Neuron (in vitro differentiated cells): ENCODE data around the gene RUFY1.
"Not testable (repeated sequence)": the region's sequence is repeated elsewhere in the genome, so short reads cannot be mapped to it uniquely, and the experiment has no call there.

ENCODE experiments used
- H2AFZ ChIP-seq: one replicate; pipeline ENCODE4 v1.6.1; 2013; ENCODE audit warnings: low read depth, mild to moderate bottlenecking, inconsistent platforms, low read length, moderate library complexity
- H3K27me3 ChIP-seq: one replicate; pipeline ENCODE4 v1.6.1; 2013; ENCODE audit warnings: low read length; ENCODE audit not compliant: insufficient read depth
- H3K36me3 ChIP-seq: one replicate; pipeline ENCODE4 v1.6.1; 2013; ENCODE audit warnings: low read length; ENCODE audit not compliant: insufficient read depth
- H3K4me1 ChIP-seq: one replicate; pipeline ENCODE4 v1.6.1; 2013; ENCODE audit warnings: low read length; ENCODE audit not compliant: insufficient read depth
- H3K4me3 ChIP-seq: 2 replicates; pipeline ENCODE4 v1.5.1; 2013; ENCODE audit warnings: mild to moderate bottlenecking, low read length, moderate library complexity
- H3K9me3 ChIP-seq: one replicate; pipeline ENCODE4 v1.6.1; 2013; ENCODE audit warnings: low read length

The RUFY1 gene, protein sequence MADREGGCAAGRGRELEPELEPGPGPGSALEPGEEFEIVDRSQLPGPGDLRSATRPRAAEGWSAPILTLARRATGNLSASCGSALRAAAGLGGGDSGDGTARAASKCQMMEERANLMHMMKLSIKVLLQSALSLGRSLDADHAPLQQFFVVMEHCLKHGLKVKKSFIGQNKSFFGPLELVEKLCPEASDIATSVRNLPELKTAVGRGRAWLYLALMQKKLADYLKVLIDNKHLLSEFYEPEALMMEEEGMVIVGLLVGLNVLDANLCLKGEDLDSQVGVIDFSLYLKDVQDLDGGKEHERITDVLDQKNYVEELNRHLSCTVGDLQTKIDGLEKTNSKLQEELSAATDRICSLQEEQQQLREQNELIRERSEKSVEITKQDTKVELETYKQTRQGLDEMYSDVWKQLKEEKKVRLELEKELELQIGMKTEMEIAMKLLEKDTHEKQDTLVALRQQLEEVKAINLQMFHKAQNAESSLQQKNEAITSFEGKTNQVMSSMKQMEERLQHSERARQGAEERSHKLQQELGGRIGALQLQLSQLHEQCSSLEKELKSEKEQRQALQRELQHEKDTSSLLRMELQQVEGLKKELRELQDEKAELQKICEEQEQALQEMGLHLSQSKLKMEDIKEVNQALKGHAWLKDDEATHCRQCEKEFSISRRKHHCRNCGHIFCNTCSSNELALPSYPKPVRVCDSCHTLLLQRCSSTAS

GRCh38 chr5:179550511-179551342, at the start of gene RUFY1:
Gene RUFY1 (plus strand): TSS chr5:179550554. CDS start chr5:179550570, 16 bp downstream.
- H3K4me1 ChIP-seq, result peaks cover 6% of the 10 kb centered on the region
- H3K36me3 ChIP-seq, result peaks cover 3% of the 10 kb centered on the region
- no peaks in the 10 kb centered on the region for H3K27me3 ChIP-seq
- peak within 1 kb of the TSS; percentile 86 for H2AFZ ChIP-seq
- H3K4me3 ChIP-seq, result peak within 1 kb of the TSS; percentile 81
- peaks cover 5% of the 10 kb centered on the region for H3K9me3 ChIP-seq

DNA sequence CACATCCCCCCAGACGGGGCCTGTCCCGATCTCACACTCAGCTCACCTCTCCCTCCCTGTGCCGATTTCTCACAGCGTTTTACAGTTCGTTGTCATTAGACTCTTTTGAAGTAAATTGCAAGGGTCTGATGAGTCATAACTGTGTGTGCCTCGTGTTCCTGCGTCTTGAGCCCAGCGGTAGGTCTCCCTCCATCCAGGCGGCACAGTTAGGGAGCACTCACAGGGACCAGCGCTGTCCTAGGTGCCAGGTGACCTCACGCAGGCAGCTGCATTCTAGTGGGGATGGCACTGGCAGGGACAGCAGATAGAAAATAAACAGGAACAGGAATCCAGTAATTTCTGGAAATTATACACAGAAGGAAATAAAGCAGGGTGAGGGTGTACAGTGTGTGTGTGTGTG, 48.4 kb upstream of the RUFY1 start:
- H3K27me3 ChIP-seq, result not testable (repeated sequence)

GRCh38 chr5:179502420-179502819, 47.9 kb upstream of the RUFY1 start:
- H3K4me1 ChIP-seq, H2AFZ ChIP-seq, H3K36me3 ChIP-seq, H3K27me3 ChIP-seq, H3K9me3 ChIP-seq, H3K4me3 ChIP-seq: not testable (repeated sequence)

More for the DNA sequence above, 48.4 kb upstream of the RUFY1 start:
- not testable (repeated sequence) for H2AFZ ChIP-seq, H3K36me3 ChIP-seq, H3K9me3 ChIP-seq, H3K4me1 ChIP-seq, H3K4me3 ChIP-seq

DNA sequence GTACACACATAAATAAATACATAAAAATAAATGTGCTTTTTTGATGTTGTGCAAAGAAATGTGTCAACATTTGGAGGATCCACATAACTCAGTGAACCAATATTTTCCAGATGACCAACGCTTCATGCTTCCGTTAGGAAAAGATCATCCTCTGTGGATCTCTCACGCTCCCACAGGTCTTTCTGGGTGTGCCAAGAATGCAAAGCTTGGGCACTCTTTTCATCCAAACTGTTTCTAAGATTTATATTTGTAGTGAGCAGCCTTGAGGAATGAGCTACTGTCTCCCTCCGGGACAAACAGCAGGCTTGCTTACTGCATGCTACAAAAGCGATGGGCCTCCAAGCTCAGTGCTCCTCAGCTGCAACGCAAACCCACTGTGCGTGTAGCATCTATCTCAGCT, 46.2 kb upstream of the RUFY1 start:
- Histone ChIP-seq H3K36me3 (no peaks in the 10 kb centered on the region), H2AFZ (no peak overlapping the region), H3K4me1 (no peaks in the 10 kb centered on the region), H3K9me3 (no peaks in the 10 kb centered on the region), H3K4me3 (no peak overlapping the region), H3K27me3 (no peaks in the 10 kb centered on the region)

GRCh38 chr5:179504600-179505396, 45.6 kb upstream of the RUFY1 start:
- Histone ChIP-seq H3K4me3 (no peak overlapping the region), H3K9me3 (no peaks in the 10 kb centered on the region), H3K4me1 (no peaks in the 10 kb centered on the region), H2AFZ (no peak overlapping the region), H3K27me3 (no peaks in the 10 kb centered on the region), H3K36me3 (no peaks in the 10 kb centered on the region)

GRCh38 chr5:179505636-179506261, 44.6 kb upstream of the RUFY1 start:
- H2AFZ ChIP-seq, result no peak overlapping the region
- no peaks in the 10 kb centered on the region for H3K4me1 ChIP-seq
- H3K9me3 ChIP-seq, result no peaks in the 10 kb centered on the region
- no peaks in the 10 kb centered on the region for H3K27me3 ChIP-seq
- no peak overlapping the region for H3K4me3 ChIP-seq
- H3K36me3 ChIP-seq, result no peaks in the 10 kb centered on the region

DNA sequence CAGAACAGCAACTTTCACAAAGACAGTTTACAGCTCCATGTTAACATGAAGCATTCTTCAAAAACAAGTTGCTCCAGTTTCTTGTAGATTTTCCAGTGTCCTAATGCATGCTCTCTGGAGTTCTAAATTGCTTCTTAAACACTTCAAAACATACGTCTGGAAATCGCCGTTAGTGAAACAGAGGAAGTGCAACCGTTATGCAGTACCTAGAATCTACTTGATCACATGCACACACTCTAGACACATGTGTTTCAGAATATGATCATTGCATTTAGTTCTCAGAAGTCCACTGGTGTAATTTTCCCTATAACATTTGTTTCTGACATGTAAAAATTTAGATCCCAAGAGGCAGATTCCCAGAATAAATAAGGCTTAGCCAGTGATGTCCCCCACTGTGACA, 41.1 kb upstream of the RUFY1 start:
- Histone ChIP-seq H3K4me1 (no peaks in the 10 kb centered on the region), H3K36me3 (no peaks in the 10 kb centered on the region), H2AFZ (no peak overlapping the region), H3K27me3 (no peaks in the 10 kb centered on the region), H3K9me3 (no peaks in the 10 kb centered on the region), H3K4me3 (no peak overlapping the region)

DNA sequence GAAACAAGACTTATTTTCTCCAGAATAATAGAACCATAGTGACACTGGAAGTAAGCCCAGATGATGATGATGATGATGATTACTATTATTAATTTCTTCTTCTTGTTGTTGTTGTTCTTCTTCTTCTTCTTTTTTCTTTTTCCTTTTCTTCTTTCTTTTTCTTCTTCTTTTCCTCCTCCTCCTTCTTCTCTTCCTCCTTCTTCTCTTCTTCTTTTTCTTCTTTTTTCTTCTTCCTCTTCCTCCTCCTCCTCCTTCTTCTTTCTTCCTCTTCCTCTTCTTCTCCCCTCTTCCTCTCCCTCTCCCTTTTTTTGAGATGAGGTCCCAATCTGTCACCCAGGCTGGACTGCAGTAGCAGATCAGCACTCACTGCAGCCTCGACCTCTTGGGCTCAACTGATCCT, 40.5 kb upstream of the RUFY1 start:
- Histone ChIP-seq H3K36me3 (no peaks in the 10 kb centered on the region), H3K9me3 (no peaks in the 10 kb centered on the region), H3K4me3 (no peak overlapping the region), H2AFZ (no peak overlapping the region), H3K4me1 (no peaks in the 10 kb centered on the region), H3K27me3 (no peaks in the 10 kb centered on the region)

DNA sequence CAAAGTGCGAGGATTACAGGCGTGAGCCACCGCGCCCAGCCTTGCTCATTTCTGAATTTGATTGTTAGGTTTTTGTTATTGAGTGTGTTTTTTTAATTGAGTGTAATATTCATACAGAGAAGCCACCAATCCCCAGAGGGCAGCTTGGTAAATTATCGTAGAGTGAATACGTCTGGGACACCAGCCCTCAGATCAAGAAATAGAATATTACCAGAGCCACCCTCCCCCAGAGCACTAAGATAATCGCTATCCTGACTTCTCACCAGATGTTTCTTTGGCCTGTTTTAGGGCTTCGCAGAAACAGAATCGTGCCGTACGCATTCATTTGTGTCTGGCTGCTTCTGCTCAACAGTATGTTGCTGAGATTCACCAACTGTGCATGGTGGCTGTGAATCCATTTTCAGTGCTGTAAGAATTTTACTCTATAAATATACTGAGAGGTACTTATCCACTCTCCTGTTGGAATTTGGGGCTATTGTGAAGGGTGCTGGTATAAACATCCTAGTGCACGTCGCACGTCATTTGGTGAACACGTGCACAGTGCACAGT, 37.8 kb upstream of the RUFY1 start:
- Histone ChIP-seq H3K27me3 (no peaks in the 10 kb centered on the region), H3K4me1 (no peaks in the 10 kb centered on the region), H2AFZ (no peak overlapping the region), H3K36me3 (no peaks in the 10 kb centered on the region), H3K9me3 (no peaks in the 10 kb centered on the region), H3K4me3 (no peak overlapping the region)

DNA sequence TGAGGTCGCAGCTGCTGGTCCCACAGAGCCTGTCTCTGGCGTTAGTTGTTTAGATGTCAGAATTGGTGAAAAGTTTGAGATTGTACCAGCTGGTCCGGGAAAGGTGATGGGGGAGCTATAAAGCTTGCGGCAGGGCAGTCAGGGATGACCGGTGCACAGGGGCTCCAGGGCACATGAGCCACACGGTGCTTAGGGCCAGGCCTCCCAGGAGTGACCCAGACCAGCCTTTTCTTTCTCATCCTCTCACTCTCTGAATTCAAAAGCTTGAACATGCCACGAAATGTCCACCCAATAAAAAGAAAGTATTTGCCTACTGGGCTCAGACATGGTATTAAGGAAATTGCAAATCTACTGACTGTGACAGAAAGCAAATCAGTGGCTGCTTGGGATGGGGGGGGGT, 34.9 kb upstream of the RUFY1 start:
- H3K4me3 ChIP-seq, H2AFZ ChIP-seq, H3K9me3 ChIP-seq, H3K4me1 ChIP-seq, H3K27me3 ChIP-seq, H3K36me3 ChIP-seq: not testable (repeated sequence)

DNA sequence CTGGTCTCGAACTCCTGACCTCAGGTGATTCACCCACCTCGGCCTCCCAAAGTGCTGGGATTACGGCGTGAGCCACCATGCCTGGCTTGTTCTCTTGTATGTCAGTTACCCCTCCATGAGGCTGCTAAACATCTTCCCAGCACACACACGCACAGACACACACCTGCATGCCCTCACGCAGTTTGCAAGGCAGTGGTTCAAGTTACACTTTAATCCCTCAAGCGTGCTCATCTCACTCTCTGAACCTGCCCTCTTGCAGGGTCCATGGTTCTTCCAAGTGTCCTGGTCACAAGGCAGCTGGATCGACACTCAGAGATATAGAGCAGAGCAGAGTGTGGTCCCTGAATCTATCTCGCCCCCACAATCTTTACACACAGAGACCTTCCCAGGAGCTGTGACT, 34.1 kb upstream of the RUFY1 start:
- no peak overlapping the region for H3K4me3 ChIP-seq
- no peak overlapping the region for H2AFZ ChIP-seq
- no peaks in the 10 kb centered on the region for H3K27me3 ChIP-seq
- no peaks in the 10 kb centered on the region for H3K4me1 ChIP-seq
- no peaks in the 10 kb centered on the region for H3K9me3 ChIP-seq
- no peaks in the 10 kb centered on the region for H3K36me3 ChIP-seq

DNA sequence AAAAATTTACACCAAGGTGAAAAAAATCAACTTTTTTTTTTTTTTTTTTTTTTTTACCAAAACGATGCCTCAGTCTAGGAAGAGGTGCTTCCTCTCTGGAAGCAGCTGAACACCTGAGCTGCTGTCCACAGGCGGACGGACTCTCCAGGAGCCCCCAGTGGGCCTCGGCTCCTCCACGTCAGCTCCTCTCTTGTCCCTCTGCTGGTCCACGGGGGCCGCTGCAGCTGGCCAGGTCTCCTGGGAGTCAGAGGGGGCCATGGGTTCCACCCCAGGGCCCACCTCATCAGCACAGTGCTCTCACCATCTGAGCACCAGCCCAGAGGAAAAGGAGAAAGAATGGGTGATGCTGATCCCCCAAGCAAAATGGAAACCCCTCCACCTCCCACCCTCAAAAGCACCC, 32.6 kb upstream of the RUFY1 start:
- H3K4me1 ChIP-seq, H2AFZ ChIP-seq, H3K9me3 ChIP-seq, H3K4me3 ChIP-seq, H3K36me3 ChIP-seq, H3K27me3 ChIP-seq: not testable (repeated sequence)
